KMS-11 (cell line): ENCODE results near the gene USP50.

ENCODE experiments used
- H2AFZ ChIP-seq: fragments of 200-600 bp; sonication (generic); 2 replicates; pipeline ENCODE4 v1.6.1; 2016; ENCODE audit warnings: antibody characterized with exemption, mixed run types, low read depth
- H3K27ac ChIP-seq: fragments of 200-600 bp; sonication (generic); 2 replicates; pipeline ENCODE4 v1.6.1; 2016; ENCODE audit warnings: mild to moderate bottlenecking, mixed run types
- H3K27me3 ChIP-seq: fragments of 200-600 bp; sonication (generic); 2 replicates; pipeline ENCODE4 v1.6.1; 2017; ENCODE audit warnings: mild to moderate bottlenecking, low read depth, mixed run types, moderate library complexity; ENCODE audit not compliant: insufficient read depth
- H3K36me3 ChIP-seq: fragments of 200-600 bp; sonication (generic); 2 replicates; pipeline ENCODE4 v1.6.1; 2017; ENCODE audit warnings: mild to moderate bottlenecking, mixed run types; ENCODE audit not compliant: insufficient read depth
- H3K4me1 ChIP-seq: fragments of 200-600 bp; sonication (generic); 2 replicates; pipeline ENCODE4 v1.6.1; 2016; ENCODE audit warnings: mild to moderate bottlenecking, low read depth, mixed run types; ENCODE audit not compliant: poor library complexity, severe bottlenecking
- H3K4me2 ChIP-seq: fragments of 200-600 bp; sonication (generic); 2 replicates; pipeline ENCODE4 v1.7.0; 2016; ENCODE audit warnings: mild to moderate bottlenecking, mixed run types
- H3K4me3 ChIP-seq: fragments of 200-600 bp; sonication (generic); IDR thresholded peaks from 2 replicates; pipeline ENCODE4 v1.6.1; 2017; ENCODE audit warnings: low read depth, low read length, mixed read lengths; ENCODE audit not compliant: insufficient read depth
- H3K79me2 ChIP-seq: fragments of 200-600 bp; sonication (generic); 2 replicates; pipeline ENCODE4 v1.6.1; 2016; ENCODE audit warnings: low read depth, mixed run types; ENCODE audit not compliant: insufficient read depth
- H3K9ac ChIP-seq: fragments of 200-600 bp; sonication (generic); 2 replicates; pipeline ENCODE4 v1.6.1; 2016; ENCODE audit warnings: mild to moderate bottlenecking, mixed run types
- H4K20me1 ChIP-seq: fragments of 200-600 bp; sonication (generic); 2 replicates; pipeline ENCODE4 v1.6.1; 2016; ENCODE audit warnings: mild to moderate bottlenecking, mixed run types; ENCODE audit not compliant: insufficient read depth
- CTCF ChIP-seq: fragments of 200-600 bp; sonication (generic); conservative IDR thresholded peaks from 2 replicates; pipeline ENCODE4 v1.6.1; 2017; ENCODE audit warnings: low read depth, mild to moderate bottlenecking, antibody characterized with exemption, low read length, moderate library complexity, mixed read lengths

Gene USP50

GRCh38 chr15:50452927-50453326 lies 93.5 kb downstream of the USP50 start:
- no peak for TF ChIP-seq CTCF
- Histone ChIP-seq H3K4me2 (no peak overlapping the region), H3K36me3 (no peaks in the 10 kb centered on the region), H4K20me1 (no peaks in the 10 kb centered on the region), H2AFZ (no peak overlapping the region), H3K27me3 (no peaks in the 10 kb centered on the region), H3K79me2 (0 out of 2 replicates have a peak, but pooled peaks cover 6% of the 10 kb centered on the region), H3K4me1 (no peaks in the 10 kb centered on the region), H3K27ac (no peak overlapping the region), H3K9ac (no peak overlapping the region), H3K4me3 (no peak overlapping the region)
